Stimulated activated naive CD8-positive, alpha-beta T cell treated with anti-CD3 and anti-CD28 coated beads, Interleukin-15, amount 100 ng/mL, for 72 hours (primary cell): ENCODE results near the gene EIF3L.

ENCODE experiments used
- ATAC-seq: fragments of 150-1000 bp; cut with Tn5 transposase; 2 replicates; pipeline ENCODE4 v1.10.0; 2021; ENCODE audit warnings: mild to moderate bottlenecking, moderate library complexity
- DNase-seq, 2 donors: peaks; one replicate each; pipeline ENCODE4 v3.0.0; 2021 to 2022
- H3K27ac Mint-ChIP-seq, 2 donors: one replicate each; pipeline ENCODE4 v1.8.0; 2022; ENCODE audit warnings: mild to moderate bottlenecking in 2 of 2, mixed read lengths in 2 of 2, moderate library complexity in 2 of 2
- H3K27me3 Mint-ChIP-seq: one replicate; pipeline ENCODE4 v1.8.0; 2022; ENCODE audit warnings: mixed read lengths
- H3K4me1 Mint-ChIP-seq: one replicate; pipeline ENCODE4 v1.8.0; 2022; ENCODE audit warnings: mild to moderate bottlenecking, mixed read lengths
- H3K4me3 Mint-ChIP-seq, 2 donors: one replicate each; pipeline ENCODE4 v1.8.0; 2022; ENCODE audit warnings: mild to moderate bottlenecking in 2 of 2, mixed read lengths in 2 of 2, moderate library complexity in 1 of 2
- H3K9me3 Mint-ChIP-seq, 2 donors: one replicate each; pipeline ENCODE4 v1.8.0; 2022; ENCODE audit warnings: mixed read lengths in 2 of 2

EIF3L gene

GRCh38 chr22:37809672-37810333 is 39.4 kb upstream of the EIF3L start:
- peaks cover 35% of the 10 kb centered on the region for H3K4me1 Mint-ChIP-seq
- no peak overlapping the region for H3K4me3 Mint-ChIP-seq

DNA sequence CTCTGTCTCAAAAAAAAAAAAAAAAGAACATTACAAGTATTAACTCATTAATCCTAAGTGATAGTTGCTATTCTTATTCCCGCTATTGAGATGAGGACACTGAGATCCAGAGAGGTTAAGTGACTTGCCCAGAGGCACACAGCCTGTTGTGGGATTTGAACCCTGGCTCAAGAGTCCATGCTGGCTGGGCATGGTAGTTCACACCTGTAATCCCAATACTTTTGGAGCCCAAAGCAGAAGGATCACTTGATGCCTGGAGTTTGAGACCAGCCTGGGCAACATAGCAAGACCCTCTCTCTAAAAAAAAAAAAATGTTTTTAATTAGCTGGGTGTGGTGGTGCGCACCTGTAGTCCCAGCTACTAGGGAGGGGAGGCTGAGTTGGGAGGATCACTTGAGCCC is 37.4 kb upstream of the EIF3L start:
- Mint-ChIP-seq H3K9me3 (no peaks in the 10 kb centered on the region), H3K27me3 (peaks cover 55% of the 10 kb centered on the region), H3K27ac (no peak overlapping the region), H3K4me1 (peaks cover 17% of the 10 kb centered on the region), H3K4me3 (no peak overlapping the region)
- ATAC-seq: no peak
- no peak for DNase-seq

More at GRCh38 chr22:37809672-37810333, 39.4 kb upstream of the EIF3L start:
- peaks cover 63% of the 10 kb centered on the region for H3K27me3 Mint-ChIP-seq
- no peak for ATAC-seq
- no peaks in the 10 kb centered on the region for H3K9me3 Mint-ChIP-seq
- DNase-seq: no peak
- H3K27ac Mint-ChIP-seq: no peak overlapping the region

DNA sequence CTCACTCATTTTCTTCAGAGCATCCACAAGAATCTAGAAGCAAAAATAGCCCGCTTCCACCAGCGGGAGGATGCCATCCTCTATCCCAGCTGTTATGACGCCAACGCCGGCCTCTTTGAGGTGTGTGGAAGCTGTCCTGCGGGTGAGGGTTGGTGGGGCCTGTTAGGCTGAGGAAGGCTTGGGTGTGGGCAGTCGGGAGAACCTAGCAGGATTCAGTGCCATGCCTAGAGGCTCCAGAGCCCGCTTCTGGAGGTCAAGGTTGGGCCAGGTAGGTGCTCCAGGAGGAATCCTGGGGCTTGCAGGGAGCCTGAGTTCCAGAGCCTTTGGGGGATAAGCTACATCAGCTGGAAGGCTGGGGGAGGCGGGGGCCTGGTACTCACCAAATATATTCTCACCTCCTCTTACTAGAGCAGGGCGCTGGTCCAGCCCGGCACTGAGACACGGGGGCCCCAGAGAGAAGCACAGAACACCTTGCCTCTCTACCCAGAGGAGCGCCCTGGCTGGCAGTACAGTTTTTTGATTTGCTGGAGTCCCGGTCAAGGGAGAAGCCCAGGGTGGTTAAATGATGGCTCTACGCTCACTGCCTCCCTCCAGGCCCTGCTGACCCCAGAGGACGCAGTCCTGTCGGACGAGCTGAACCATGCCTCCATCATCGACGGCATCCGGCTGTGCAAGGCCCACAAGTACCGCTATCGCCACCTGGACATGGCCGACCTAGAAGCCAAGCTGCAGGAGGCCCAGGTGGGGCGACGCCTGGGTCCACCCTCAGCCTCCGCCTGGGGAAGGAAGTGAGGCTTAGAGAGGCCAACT is 36.1 kb upstream of the EIF3L start:
- Mint-ChIP-seq H3K27ac (no peak overlapping the region), H3K27me3 (peaks cover 51% of the 10 kb centered on the region), H3K4me3 (no peak overlapping the region), H3K4me1 (peaks cover 17% of the 10 kb centered on the region), H3K9me3 (no peaks in the 10 kb centered on the region)
- DNase-seq: no peak
- ATAC-seq: no peak

DNA sequence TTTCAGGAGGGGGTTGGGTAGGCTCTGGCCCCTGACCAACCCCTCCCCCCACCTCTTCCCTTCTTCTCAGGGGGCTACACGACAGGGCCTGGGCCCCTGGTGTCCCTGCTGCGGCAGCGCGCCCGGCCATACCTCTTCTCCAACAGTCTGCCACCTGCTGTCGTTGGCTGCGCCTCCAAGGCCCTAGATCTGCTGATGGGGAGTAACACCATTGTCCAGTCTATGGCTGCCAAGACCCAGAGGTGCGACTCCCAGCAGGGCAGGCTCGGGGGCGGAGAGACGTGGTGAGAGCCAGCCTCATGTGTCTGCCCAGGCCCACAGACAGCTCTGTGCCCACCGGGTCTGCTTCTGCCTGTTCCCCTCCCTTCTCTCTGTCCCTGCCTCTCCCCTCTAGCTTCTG is 33.6 kb upstream of the EIF3L start:
- DNase-seq: no peak
- H3K27ac Mint-ChIP-seq: no peak overlapping the region
- peaks cover 21% of the 10 kb centered on the region for H3K4me1 Mint-ChIP-seq
- no peaks in the 10 kb centered on the region for H3K9me3 Mint-ChIP-seq
- H3K4me3 Mint-ChIP-seq: no peak overlapping the region
- peaks cover 51% of the 10 kb centered on the region for H3K27me3 Mint-ChIP-seq
- no peak for ATAC-seq

DNA sequence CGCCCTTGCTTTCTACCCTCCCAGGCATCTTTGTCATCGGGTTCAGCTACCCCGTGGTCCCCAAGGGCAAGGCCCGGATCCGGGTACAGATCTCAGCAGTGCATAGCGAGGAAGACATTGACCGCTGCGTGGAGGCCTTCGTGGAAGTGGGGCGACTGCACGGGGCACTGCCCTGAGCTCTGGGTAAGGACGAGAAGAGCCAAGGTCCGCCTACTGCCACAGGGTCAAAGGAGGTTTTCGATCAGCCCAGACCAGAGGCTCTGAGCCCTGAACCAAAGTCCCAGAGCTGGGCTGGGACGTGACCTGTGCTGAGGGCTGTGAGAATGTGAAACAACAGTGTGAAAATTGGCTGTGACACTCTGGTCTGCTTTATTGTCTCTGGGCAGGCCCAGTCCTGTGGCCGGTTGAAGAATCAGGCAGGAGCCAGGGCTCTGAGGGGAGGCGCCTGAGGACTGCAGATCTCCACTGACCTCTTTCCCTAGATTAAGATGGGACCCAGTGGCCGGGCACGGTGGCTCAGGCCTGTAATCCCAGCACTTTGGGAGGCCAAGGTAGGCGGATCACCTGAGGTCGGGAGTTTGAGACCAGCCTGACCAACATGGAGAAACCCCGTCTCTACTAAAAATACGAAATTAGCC is 32.6 kb upstream of the EIF3L start:
- H3K4me1 Mint-ChIP-seq: peaks cover 21% of the 10 kb centered on the region
- H3K27me3 Mint-ChIP-seq: peaks cover 58% of the 10 kb centered on the region
- H3K9me3 Mint-ChIP-seq: no peaks in the 10 kb centered on the region
- ATAC-seq (no peak), DNase-seq (no peak)
- H3K4me3 Mint-ChIP-seq: no peak overlapping the region
- H3K27ac Mint-ChIP-seq: no peak overlapping the region

- Mint-ChIP-seq H3K4me1 (peaks cover 21% of the 10 kb centered on the region), H3K9me3 (no peaks in the 10 kb centered on the region), H3K4me3 (peak overlapping the region; percentile 40 to 70), H3K27ac (no peak overlapping the region), H3K27me3 (peaks cover 61% of the 10 kb centered on the region)
- peak; percentile 86 for ATAC-seq
- DNase-seq: peak; percentile 77 to 80
Measured at GRCh38 chr22:37817705-37818408, 31.4 kb upstream of the EIF3L start.

DNA sequence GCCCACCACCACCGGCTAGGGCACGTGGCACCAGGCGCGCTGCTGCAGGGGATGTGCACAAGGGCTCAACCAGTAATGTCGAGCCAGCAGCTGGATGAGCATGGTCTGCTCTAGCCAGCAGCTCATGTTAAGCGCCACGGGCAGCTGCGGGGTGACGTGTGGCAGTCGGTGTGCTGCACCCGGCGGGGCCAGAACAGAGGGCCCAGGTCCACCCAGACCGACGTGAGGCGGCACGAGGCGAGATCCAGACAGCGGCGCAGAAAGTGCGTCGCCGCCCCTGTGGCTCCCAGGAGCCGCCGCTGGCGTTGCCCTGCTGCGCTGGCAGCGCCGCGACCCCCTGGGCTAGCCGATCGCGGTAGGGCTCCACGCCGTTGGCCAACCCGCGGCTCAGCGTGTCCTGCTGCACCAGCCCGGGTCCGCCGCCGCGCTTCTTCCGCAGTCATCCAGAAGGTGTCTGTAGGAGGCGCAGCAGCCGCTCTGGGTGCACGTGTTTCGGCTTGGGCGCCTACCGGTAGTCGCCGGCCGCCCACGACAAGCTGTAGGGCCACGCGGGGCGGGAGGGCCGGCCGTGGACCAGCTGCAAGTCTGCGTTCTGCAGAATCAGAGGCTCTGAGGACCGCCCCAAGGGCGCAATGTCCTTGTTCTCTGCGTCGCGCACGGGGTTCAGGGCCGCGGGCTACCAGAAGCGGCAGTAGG is 30.7 kb upstream of the EIF3L start:
- peaks cover 68% of the 10 kb centered on the region for H3K27me3 Mint-ChIP-seq
- no peak overlapping the region for H3K27ac Mint-ChIP-seq
- DNase-seq (peak; percentile 68 to 69), ATAC-seq (peak; percentile 81)
- H3K9me3 Mint-ChIP-seq: no peaks in the 10 kb centered on the region
- H3K4me1 Mint-ChIP-seq: peaks cover 21% of the 10 kb centered on the region
- H3K4me3 Mint-ChIP-seq: peak overlapping the region; percentile 70 to 77

- DNase-seq (no peak), ATAC-seq (no peak)
- Mint-ChIP-seq H3K27ac (no peak overlapping the region), H3K4me3 (peak overlapping the region; percentile 70 to 77), H3K27me3 (peaks cover 73% of the 10 kb centered on the region), H3K9me3 (no peaks in the 10 kb centered on the region), H3K4me1 (peaks cover 21% of the 10 kb centered on the region)
Measured at GRCh38 chr22:37819105-37819433, 30.1 kb upstream of the EIF3L start.

DNA sequence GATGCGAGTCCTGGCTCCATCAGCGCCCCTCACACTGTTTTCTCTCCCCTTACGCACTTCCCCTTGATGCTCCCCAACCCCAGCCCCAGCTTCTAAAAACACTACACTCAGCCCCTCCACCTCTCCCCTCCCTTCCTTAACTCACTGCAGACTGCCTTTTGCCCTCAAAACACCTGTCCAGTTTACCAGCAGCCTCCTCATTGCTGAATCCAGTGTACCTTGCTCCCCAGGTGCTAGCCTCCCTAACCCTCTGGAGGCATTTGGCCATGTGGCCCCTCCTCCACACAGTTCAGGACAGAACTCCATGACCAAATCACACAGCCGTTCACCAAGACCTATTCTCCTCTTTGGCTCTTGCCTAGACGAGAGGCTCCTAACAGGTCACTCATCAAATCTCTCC is 28.9 kb upstream of the EIF3L start:
- Mint-ChIP-seq H3K27me3 (peaks cover 80% of the 10 kb centered on the region), H3K27ac (no peak overlapping the region), H3K9me3 (no peaks in the 10 kb centered on the region), H3K4me1 (peaks cover 25% of the 10 kb centered on the region), H3K4me3 (no peak overlapping the region)
- ATAC-seq (no peak), DNase-seq (no peak)

DNA sequence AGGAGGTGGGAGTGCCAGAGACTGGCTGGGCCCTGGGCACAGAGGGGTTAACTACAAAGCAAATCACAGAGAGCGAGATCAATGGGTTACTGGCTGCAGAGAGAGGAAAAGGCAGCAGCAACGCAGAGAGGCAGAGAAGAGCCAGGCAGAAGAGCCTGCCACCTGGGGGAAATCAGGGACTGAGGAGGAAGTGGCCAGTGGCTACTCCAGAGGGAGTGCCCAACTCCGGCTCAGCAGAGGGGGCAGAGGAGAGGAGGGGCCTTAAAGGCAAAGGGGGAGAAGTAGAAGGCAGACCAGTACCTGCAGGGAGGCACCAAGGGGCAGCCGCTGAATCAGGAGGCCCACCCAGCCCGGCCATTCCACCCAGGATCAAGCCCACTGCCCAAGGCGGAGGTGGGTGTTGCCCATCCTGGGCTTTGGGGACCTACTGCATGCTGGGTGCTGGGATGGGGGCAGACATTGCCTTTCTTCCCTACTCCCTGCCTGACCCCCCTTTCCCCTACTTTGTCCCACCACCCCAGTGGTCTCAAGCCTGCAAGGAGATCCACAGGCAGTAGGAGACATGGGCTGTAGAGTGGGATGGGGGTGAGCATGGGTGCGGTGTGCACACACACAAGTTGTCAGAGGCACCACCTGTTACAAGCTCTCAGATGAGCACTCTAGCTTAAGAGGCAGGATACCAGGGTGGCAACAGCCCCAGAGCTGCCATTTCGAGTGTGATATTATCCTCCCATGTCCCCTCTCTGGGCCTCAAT is 27.0 kb upstream of the EIF3L start:
- Mint-ChIP-seq H3K27me3 (peaks cover 71% of the 10 kb centered on the region), H3K4me3 (no peak overlapping the region), H3K9me3 (no peaks in the 10 kb centered on the region), H3K4me1 (peaks cover 29% of the 10 kb centered on the region), H3K27ac (no peak overlapping the region)
- DNase-seq: no peak
- no peak for ATAC-seq

GRCh38 chr22:37823134-37823985 is 25.9 kb upstream of the EIF3L start, which contains the start of gene GALR3:
GALR3 (plus strand) TSS chr22:37823382; CDS start chr22:37823407, 25 bp downstream.
- ATAC-seq (no peak), DNase-seq (no peak)
- Mint-ChIP-seq H3K27me3 (peaks cover 64% of the 10 kb centered on the region), H3K27ac (no peak within 1 kb of the TSS), H3K4me1 (peaks cover 18% of the 10 kb centered on the region), H3K9me3 (no peaks in the 10 kb centered on the region), H3K4me3 (peak within 1 kb of the TSS in 1 of 2 donors; percentile 51)

DNA sequence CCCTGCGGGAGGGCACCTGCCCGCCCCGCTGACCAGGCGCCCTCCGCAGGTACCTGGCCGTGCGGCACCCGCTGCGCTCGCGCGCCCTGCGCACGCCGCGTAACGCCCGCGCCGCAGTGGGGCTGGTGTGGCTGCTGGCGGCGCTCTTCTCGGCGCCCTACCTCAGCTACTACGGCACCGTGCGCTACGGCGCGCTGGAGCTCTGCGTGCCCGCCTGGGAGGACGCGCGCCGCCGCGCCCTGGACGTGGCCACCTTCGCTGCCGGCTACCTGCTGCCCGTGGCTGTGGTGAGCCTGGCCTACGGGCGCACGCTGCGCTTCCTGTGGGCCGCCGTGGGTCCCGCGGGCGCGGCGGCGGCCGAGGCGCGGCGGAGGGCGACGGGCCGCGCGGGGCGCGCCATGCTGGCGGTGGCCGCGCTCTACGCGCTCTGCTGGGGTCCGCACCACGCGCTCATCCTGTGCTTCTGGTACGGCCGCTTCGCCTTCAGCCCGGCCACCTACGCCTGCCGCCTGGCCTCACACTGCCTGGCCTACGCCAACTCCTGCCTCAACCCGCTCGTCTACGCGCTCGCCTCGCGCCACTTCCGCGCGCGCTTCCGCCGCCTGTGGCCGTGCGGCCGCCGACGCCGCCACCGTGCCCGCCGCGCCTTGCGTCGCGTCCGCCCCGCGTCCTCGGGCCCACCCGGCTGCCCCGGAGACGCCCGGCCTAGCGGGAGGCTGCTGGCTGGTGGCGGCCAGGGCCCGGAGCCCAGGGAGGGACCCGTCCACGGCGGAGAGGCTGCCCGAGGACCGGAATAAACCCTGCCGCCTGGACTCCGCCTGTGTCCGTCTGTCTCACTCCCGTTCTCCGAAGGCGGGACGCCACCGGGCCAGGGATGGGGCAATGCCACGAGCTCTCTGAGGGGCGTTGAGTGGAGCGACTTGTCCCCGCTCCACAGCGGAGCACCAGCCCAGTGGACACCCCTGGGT is 24.3 kb upstream of the EIF3L start:
- H3K27ac Mint-ChIP-seq: no peak overlapping the region
- DNase-seq: no peak
- ATAC-seq: peak; percentile 72
- peaks cover 50% of the 10 kb centered on the region for H3K27me3 Mint-ChIP-seq
- peaks cover 9% of the 10 kb centered on the region for H3K4me1 Mint-ChIP-seq
- H3K4me3 Mint-ChIP-seq: peak overlapping the region; percentile 38 to 64
- H3K9me3 Mint-ChIP-seq: no peaks in the 10 kb centered on the region

DNA sequence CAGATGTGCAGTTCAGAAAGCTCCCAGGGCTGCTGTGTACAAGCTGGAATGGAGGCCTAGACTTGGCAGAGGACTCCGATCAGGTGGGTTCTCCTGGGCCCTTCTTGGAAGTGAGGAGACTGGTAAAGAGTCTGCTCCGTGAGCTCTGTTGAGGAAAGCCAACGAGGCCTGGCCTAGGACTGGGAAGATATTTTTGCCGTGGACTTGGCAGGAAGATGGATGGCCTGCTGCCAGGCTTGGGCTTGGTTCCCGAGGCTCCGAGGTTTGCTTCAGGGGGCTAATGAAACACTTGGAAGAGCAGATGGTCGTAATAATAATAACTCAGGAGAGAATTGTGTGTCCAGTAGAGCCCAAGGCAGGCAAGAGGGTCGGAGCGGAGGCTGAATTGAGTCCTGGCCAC is 22.2 kb upstream of the EIF3L start:
- peaks cover 32% of the 10 kb centered on the region for H3K27me3 Mint-ChIP-seq
- no peak for ATAC-seq
- H3K27ac Mint-ChIP-seq: no peak overlapping the region
- no peaks in the 10 kb centered on the region for H3K9me3 Mint-ChIP-seq
- DNase-seq: no peak
- H3K4me3 Mint-ChIP-seq: no peak overlapping the region
- H3K4me1 Mint-ChIP-seq: peaks cover 9% of the 10 kb centered on the region
